Measurements from ENCODE around the gene FSTL4.

- TF ChIP-seq TAF1 (IDR thresholded peaks at IDR 0.05; ENCODE audit: low read depth) (no peak), CTCF (IDR thresholded peaks at IDR 0.05; ENCODE audit: poor library complexity, severe bottlenecking) (no peak), MXI1 (conservative IDR thresholded peaks at IDR 0.05; ENCODE audit: poor library complexity, severe bottlenecking) (no peak), POLR2AphosphoS5 (IDR thresholded peaks at IDR 0.05) (no peak)
Observed at GRCh38 chr5:133475986-133476385, 136.4 kb downstream of the FSTL4 start.

All from neural cell (in vitro differentiated cells).